ENCODE data around the gene KRT9. TPM values are rescaled to one million over a fixed set of nuclear protein-coding genes. Genes with fewer than 3 reads are reported as not detected.

The KRT9 gene
- polyA plus RNA-seq, 3 donors = not detected

GRCh38 chr17:41537614-41537954 lies 34.3 kb downstream of the KRT9 start:
- Mint-ChIP-seq H3K4me3 (no peak overlapping the region), H3K36me3 (no peaks in the 10 kb centered on the region), H3K27me3 (ENCODE audit: low read depth in 3 of 3) (peaks cover 11 to 38% (median 28%) of the 10 kb centered on the region in 3 donors), H3K4me1 (no peaks in the 10 kb centered on the region), H3K9me3 (peaks cover 0 to 2% (median 0%) of the 10 kb centered on the region in 7 donors), H3K27ac (no peak overlapping the region)
- Histone ChIP-seq H3K27ac (ENCODE audit: low read depth in 1 of 2, low read length in 2 of 2) (no peak overlapping the region), H3K4me2 (replicated peaks; ENCODE audit: extremely low read depth, low read length, poor library complexity, severe bottlenecking) (no peak overlapping the region), H3K4me3 (replicated peaks in 1 of 3; ENCODE audit: low read depth in 2 of 3, low read length in 3 of 3) (no peak overlapping the region), H3K36me3 (replicated peaks in 1 of 2; ENCODE audit: control insufficient read depth in 1 of 2, insufficient read depth in 2 of 2, low read length in 2 of 2) (no peaks in the 10 kb centered on the region), H3K9me3 (replicated peaks in 1 of 2; ENCODE audit: control insufficient read depth in 1 of 2, insufficient read depth in 1 of 2, low read length in 2 of 2) (no peaks in the 10 kb centered on the region), H3K27me3 (ENCODE audit: control insufficient read depth in 2 of 2, insufficient read depth in 2 of 2, low read length in 2 of 2) (peaks cover 0 to 4% of the 10 kb centered on the region in 2 donors), H4K20me1 (ENCODE audit: insufficient read depth, low read length) (no peaks in the 10 kb centered on the region), H3K79me2 (ENCODE audit: insufficient read depth, low read length) (no peaks in the 10 kb centered on the region), H3K9ac (ENCODE audit: insufficient read depth, low read length, poor library complexity, severe bottlenecking) (no peak overlapping the region), H3K4me1 (ENCODE audit: control insufficient read depth in 1 of 2, insufficient read depth in 2 of 2, low read length in 2 of 2) (no peaks in the 10 kb centered on the region), H2AFZ (ENCODE audit: insufficient read depth, low read depth, low read length, poor library complexity, severe bottlenecking) (no peak overlapping the region)
- TF ChIP-seq CTCF (IDR thresholded peaks at IDR 0.05) = no peak
- intact Hi-C loops (cut with micrococcal nuclease) = no loop called here
- no peak for DNase-seq
- WGBS (ENCODE audit: insufficient coverage) = 100% methylated on average over 2 of the region's 7 CpGs

- WGBS (ENCODE audit: insufficient coverage) = 87% methylated on average over 7 of the region's 7 CpGs
- Histone ChIP-seq H3K4me3 (replicated peaks in 1 of 3; ENCODE audit: low read depth in 2 of 3, low read length in 3 of 3) (no peak overlapping the region), H3K79me2 (ENCODE audit: insufficient read depth, low read length) (no peaks in the 10 kb centered on the region), H3K27me3 (ENCODE audit: control insufficient read depth in 2 of 2, insufficient read depth in 2 of 2, low read length in 2 of 2) (peaks cover 0 to 5% of the 10 kb centered on the region in 2 donors), H3K9me3 (replicated peaks in 1 of 2; ENCODE audit: control insufficient read depth in 1 of 2, insufficient read depth in 1 of 2, low read length in 2 of 2) (no peaks in the 10 kb centered on the region), H2AFZ (ENCODE audit: insufficient read depth, low read depth, low read length, poor library complexity, severe bottlenecking) (no peak overlapping the region), H4K20me1 (ENCODE audit: insufficient read depth, low read length) (no peaks in the 10 kb centered on the region), H3K4me2 (replicated peaks; ENCODE audit: extremely low read depth, low read length, poor library complexity, severe bottlenecking) (no peak overlapping the region), H3K9ac (ENCODE audit: insufficient read depth, low read length, poor library complexity, severe bottlenecking) (no peak overlapping the region), H3K4me1 (ENCODE audit: control insufficient read depth in 1 of 2, insufficient read depth in 2 of 2, low read length in 2 of 2) (no peaks in the 10 kb centered on the region), H3K36me3 (replicated peaks in 1 of 2; ENCODE audit: control insufficient read depth in 1 of 2, insufficient read depth in 2 of 2, low read length in 2 of 2) (no peaks in the 10 kb centered on the region), H3K27ac (ENCODE audit: low read depth in 1 of 2, low read length in 2 of 2) (no peak overlapping the region)
- intact Hi-C loops (cut with micrococcal nuclease) = no loop called here
- peaks cover 14 to 41% (median 31%) of the 10 kb centered on the region in 3 donors for H3K27me3 Mint-ChIP-seq (ENCODE audit: low read depth in 3 of 3)
- peak overlapping the region in 1 of 2 donors; percentile 16 for H3K4me3 Mint-ChIP-seq
- peaks cover 0 to 2% (median 0%) of the 10 kb centered on the region in 7 donors for H3K9me3 Mint-ChIP-seq
- H3K27ac Mint-ChIP-seq = no peak overlapping the region
- DNase-seq = no peak
- H3K36me3 Mint-ChIP-seq = no peaks in the 10 kb centered on the region
- no peaks in the 10 kb centered on the region for H3K4me1 Mint-ChIP-seq
- no peak for TF ChIP-seq CTCF (IDR thresholded peaks at IDR 0.05)
These were observed 34.9 kb downstream of the KRT9 start for GRCh38 chr17:41536741-41537613.

Measured in CD14-positive monocyte (primary cell).